H1 (cell line): Measurements from ENCODE around the gene MRTFB. TPM values are rescaled to one million over a fixed set of nuclear protein-coding genes. Genes with fewer than 3 reads are reported as not detected.

Source experiments
- BACH1 ChIP-seq: IDR thresholded peaks from 2 replicates; pipeline ENCODE4 v1.6.1; 2012; ENCODE audit warnings: low read length, improper control_type of control experiment
- CEBPB ChIP-seq: IDR thresholded peaks from 2 replicates; pipeline ENCODE4 v1.6.1; 2012; ENCODE audit warnings: low read depth, low read length
- GABPA ChIP-seq: IDR thresholded peaks from 2 replicates; pipeline ENCODE4 v1.6.1; 2011; ENCODE audit warnings: mild to moderate bottlenecking, low read length, moderate library complexity, borderline replicate concordance; ENCODE audit not compliant: insufficient read depth
- SIN3A ChIP-seq, 2 experiments: IDR thresholded peaks in 1 of 2; conservative IDR thresholded peaks in 1 of 2; 2 replicates each; pipeline ENCODE4 v1.6.1; 2011 to 2012; ENCODE audit warnings: low read length in 2 of 2, improper control_type of control experiment in 1 of 2, low read depth in 1 of 2, mild to moderate bottlenecking in 1 of 2
- polyA plus RNA-seq, 7 experiments: library from polyadenylated mRNA; depleted of rRNA in 3 of 7; stranded (reverse) in 5 of 7; unstranded in 2 of 7; fragments of >200 nt in 5 of 7; fragments of 200-250 nt in 2 of 7; gene quantifications; 1 replicate in 5 of 7; 2 replicates in 1 of 7; 4 replicates in 1 of 7; pipeline versions ENCODE4 v1.2.1 to v1.2.3, GENCODE V29; 2011 to 2013; ENCODE audit warnings: missing spikeins in 2 of 7, mixed read lengths in 2 of 7
- total RNA-seq: library from RNA; stranded (reverse); fragmentation: NEBNext Ultra II Directional; extraction: Animal tissue kit (Norgen Biotek cat#: 25700); gene quantifications from 2 replicates; pipeline ENCODE4 v1.2.1, GENCODE V29; 2021

MRTFB gene
- total and polyA plus RNA-seq, 2 of the 8 experiments (the other 6 are each of a cell fraction or from before 2014, with no cell fraction given) = 13.5 to 34.9 TPM

GRCh38 chr16:14289692-14290340, 218.7 kb downstream of the MRTFB start (continued):
- TF ChIP-seq SIN3A (conservative IDR thresholded peaks at IDR 0.05 in 1 of 2, IDR thresholded peaks at IDR 0.05 in 1 of 2; ENCODE audit: low read depth in 1 of 2, low read length in 2 of 2) (0 out of 4 replicates have a peak, but pooled peaks of 1 of the 2 experiments have one; percentile 26), BACH1 (no peak), CEBPB (peak; percentile 67; the same call in 1 of the 2 replicates), GABPA (peak; percentile 26; the same call in 1 of the 2 replicates)
- TF ChIP-seq, all 59 proteins: peak for 8
